K562 (cell line): ENCODE results near the gene CBFA2T3. TPM values are rescaled to one million over a fixed set of nuclear protein-coding genes. Genes with fewer than 3 reads are reported as not detected.

Source experiments
- CCAR2 ChIP-seq: fragments of 200-400 bp; formaldehyde crosslinking; IDR thresholded peaks from 2 replicates; pipeline ENCODE4 v1.6.1; 2017; ENCODE audit warnings: mild to moderate bottlenecking, low read depth, low read length
- PTRF ChIP-seq: fragments of 450-650 bp; IDR thresholded peaks from 2 replicates; pipeline ENCODE4 v1.6.1; 2016; ENCODE audit warnings: mild to moderate bottlenecking, missing genetic modification characterization, missing compliant biosample characterization
- SIX5 ChIP-seq, 2 experiments: IDR thresholded peaks; 2 replicates each; pipeline ENCODE4 v1.6.1; 2011; ENCODE audit warnings: low read length in 2 of 2, borderline replicate concordance in 1 of 2, low read depth in 1 of 2, mild to moderate bottlenecking in 1 of 2, moderate library complexity in 1 of 2; ENCODE audit not compliant: insufficient read depth in 1 of 2
- TAL1 ChIP-seq: fragments of 450-650 bp; IDR thresholded peaks from 2 replicates; pipeline ENCODE4 v1.6.1; 2016; ENCODE audit warnings: mild to moderate bottlenecking
- polyA plus RNA-seq, 8 experiments: library from polyadenylated mRNA; depleted of rRNA in 4 of 8; stranded (reverse) in 5 of 8; unstranded in 3 of 8; fragments of >200 nt; fragmentation: Nextera tagmentation in 2 of 8; fragmentation: Illumina TruSeq in 1 of 8; extraction: Ambion mirVana in 2 of 8; extraction: Trizol in 1 of 8; gene quantifications; 2 replicates each; pipeline versions ENCODE4 v1.2.1 to v1.2.3, GENCODE V29; 2011 to 2014; ENCODE audit warnings: inconsistent platforms in 1 of 8, missing spikeins in 1 of 8
- total RNA-seq, 7 experiments: library from RNA; depleted of rRNA in 6 of 7; stranded (reverse); fragments of >200 nt in 6 of 7; fragmentation: Illumina TruSeq in 2 of 7; extraction: Trizol in 2 of 7; gene quantifications; 2 replicates each; pipeline versions ENCODE4 v1.2.1 to v1.2.3, GENCODE V29; 2011 to 2021; ENCODE audit warnings: low replicate concordance in 1 of 7
- TF ChIP-seq, protein P1 (sequence below): sonication (generic); formaldehyde crosslinking; IDR thresholded peaks from 2 replicates; pipeline ENCODE4 v1.4.0; 2020; ENCODE audit warnings: mild to moderate bottlenecking, missing genetic modification reagents
- TF ChIP-seq, protein P2 (sequence below), 2 experiments: fragments of 450-650 bp in 1 of 2; sonication (generic) in 1 of 2; formaldehyde crosslinking in 1 of 2; IDR thresholded peaks in 1 of 2; conservative IDR thresholded peaks in 1 of 2; 2 replicates each; pipeline versions ENCODE4 v1.6.1 to v1.8.1; 2016 to 2023; ENCODE audit warnings: mild to moderate bottlenecking in 2 of 2, moderate library complexity in 2 of 2, inconsistent platforms in 1 of 2, missing genetic modification reagents in 1 of 2

CBFA2T3 gene
- total and polyA plus RNA-seq, 9 of the 15 experiments (the other 6 are each of a cell fraction or from before 2014, with no cell fraction given): 2.3 to 145 (median 6.7) TPM

DNA sequence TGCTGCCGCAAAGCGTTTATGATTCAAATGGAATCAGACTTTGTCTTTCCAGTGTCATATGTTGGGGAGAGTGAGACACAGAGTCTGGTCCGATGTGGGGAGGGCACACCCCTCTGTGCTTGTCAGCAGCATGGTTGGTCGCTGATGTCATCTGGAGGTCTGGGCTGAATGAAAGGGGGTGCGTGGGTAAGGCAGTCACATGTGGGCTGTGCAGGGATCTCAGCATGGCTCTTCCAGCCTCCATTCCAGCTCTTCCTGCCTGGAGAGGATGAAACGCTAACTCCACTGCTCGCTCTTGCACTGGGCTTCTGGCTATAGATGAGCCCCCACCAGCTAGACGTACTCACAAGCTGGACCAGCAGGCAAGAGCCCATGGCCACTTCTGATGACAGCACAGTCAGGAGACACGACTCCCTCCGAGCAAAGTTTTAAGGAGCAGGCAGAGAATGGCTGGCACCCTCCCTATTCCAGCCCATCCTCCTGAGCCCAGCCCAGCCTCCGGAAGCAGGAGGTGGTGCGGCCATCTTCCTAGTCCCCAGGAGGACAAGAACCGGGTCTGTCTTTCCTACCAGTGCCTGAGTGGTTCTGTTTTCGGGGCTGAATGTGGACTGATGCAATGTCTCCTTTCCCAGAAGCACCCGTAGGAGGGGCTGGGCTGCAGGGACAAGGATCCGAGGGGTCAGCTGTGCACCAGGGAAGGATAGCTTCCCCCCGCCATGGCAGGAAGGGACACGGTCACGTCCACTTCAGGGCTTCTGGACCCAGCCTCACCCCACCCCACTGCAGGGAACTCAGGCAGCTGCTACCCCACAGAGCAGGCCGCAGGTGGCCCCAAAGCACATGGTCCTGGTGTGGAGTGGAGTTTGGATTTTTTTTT is 41.5 kb upstream of the CBFA2T3 start (continued):
- TF ChIP-seq, protein P1, sequence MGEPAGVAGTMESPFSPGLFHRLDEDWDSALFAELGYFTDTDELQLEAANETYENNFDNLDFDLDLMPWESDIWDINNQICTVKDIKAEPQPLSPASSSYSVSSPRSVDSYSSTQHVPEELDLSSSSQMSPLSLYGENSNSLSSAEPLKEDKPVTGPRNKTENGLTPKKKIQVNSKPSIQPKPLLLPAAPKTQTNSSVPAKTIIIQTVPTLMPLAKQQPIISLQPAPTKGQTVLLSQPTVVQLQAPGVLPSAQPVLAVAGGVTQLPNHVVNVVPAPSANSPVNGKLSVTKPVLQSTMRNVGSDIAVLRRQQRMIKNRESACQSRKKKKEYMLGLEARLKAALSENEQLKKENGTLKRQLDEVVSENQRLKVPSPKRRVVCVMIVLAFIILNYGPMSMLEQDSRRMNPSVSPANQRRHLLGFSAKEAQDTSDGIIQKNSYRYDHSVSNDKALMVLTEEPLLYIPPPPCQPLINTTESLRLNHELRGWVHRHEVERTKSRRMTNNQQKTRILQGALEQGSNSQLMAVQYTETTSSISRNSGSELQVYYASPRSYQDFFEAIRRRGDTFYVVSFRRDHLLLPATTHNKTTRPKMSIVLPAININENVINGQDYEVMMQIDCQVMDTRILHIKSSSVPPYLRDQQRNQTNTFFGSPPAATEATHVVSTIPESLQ (CRISPR knock-in tag): no peak
- TF ChIP-seq TAL1 (no peak), SIX5 (IDR thresholded peaks at IDR 0.05; ENCODE audit: borderline replicate concordance in 1 of 2, insufficient read depth in 1 of 2, low read depth in 1 of 2, low read length in 2 of 2) (no peak), PTRF (tag) (no peak), CCAR2 (no peak)
- TF ChIP-seq, protein P2, sequence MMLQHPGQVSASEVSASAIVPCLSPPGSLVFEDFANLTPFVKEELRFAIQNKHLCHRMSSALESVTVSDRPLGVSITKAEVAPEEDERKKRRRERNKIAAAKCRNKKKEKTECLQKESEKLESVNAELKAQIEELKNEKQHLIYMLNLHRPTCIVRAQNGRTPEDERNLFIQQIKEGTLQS (IDR thresholded peaks at IDR 0.05): peak; percentile 63
- TF ChIP-seq, protein P2 (CRISPR knock-in tag; conservative IDR thresholded peaks at IDR 0.05): no peak
